GM19193 (cell line): ENCODE measurements around the gene ACP5.

ENCODE experiments used
- POLR2A ChIP-seq: IDR thresholded peaks from 4 replicates; pipeline ENCODE4 v1.6.1; 2011; ENCODE audit not compliant: insufficient read depth, insufficient read length; ENCODE audit errors: extremely low read depth

The ACP5 gene

GRCh38 chr19:11587302-11587974 lies 10.0 kb upstream of the ACP5 start:
- no peak for TF ChIP-seq POLR2A

GRCh38 chr19:11586331-11586730 lies 8.9 kb upstream of the ACP5 start:
- TF ChIP-seq POLR2A, result no peak

GRCh38 chr19:11581740-11582139 lies 4.3 kb upstream of the ACP5 start:
- no peak for TF ChIP-seq POLR2A

- TF ChIP-seq POLR2A, result no peak
Measured at GRCh38 chr19:11580116-11580515, 2.7 kb upstream of the ACP5 start.

GRCh38 chr19:11578258-11579142 lies 1.1 kb upstream of the ACP5 start:
- TF ChIP-seq POLR2A, result peak; percentile 65

GRCh38 chr19:11576227-11576626 lies 1.2 kb downstream of the ACP5 start:
- TF ChIP-seq POLR2A, result no peak

- no peak for TF ChIP-seq POLR2A
Measured at GRCh38 chr19:11574689-11575088, 2.8 kb downstream of the ACP5 start.

- no peak for TF ChIP-seq POLR2A
Measured at GRCh38 chr19:11570039-11570462, 7.4 kb downstream of the ACP5 start.

GRCh38 chr19:11566164-11566563 lies 11.3 kb downstream of the ACP5 start:
- no peak for TF ChIP-seq POLR2A

- TF ChIP-seq POLR2A, result no peak
Measured at GRCh38 chr19:11563532-11563931, 13.9 kb downstream of the ACP5 start.

GRCh38 chr19:11560404-11561051 lies 16.9 kb downstream of the ACP5 start:
- no peak for TF ChIP-seq POLR2A

GRCh38 chr19:11558881-11559828 lies 18.3 kb downstream of the ACP5 start, which contains the start of gene ELOF1:
Gene ELOF1, minus strand, starts transcription at chr19:11559230. Its CDS starts 4,883 bp downstream, at chr19:11554347.
- TF ChIP-seq POLR2A, result peak; percentile 82

GRCh38 chr19:11556634-11557420 lies 20.6 kb downstream of the ACP5 start:
- TF ChIP-seq POLR2A, result no peak
